GM13976 (cell line): Measurements from ENCODE around the gene PPP2R5C.

Experiments used
- DNase-seq: peaks from one replicate; pipeline ENCODE4 v3.0.0; 2012; ENCODE audit warnings: low spot score
- in situ Hi-C: fragments of 300-500 bp; cut with MboI; formaldehyde crosslinking; loops from one replicate; pipeline ENCODE4 v1.12.0; 2022; ENCODE audit warnings: low sequenced_read_pairs, mixed read lengths, inconsistent platforms; ENCODE audit not compliant: unreplicated experiment
- TF ChIP-seq, protein P1 (sequence below): IDR thresholded peaks from 2 replicates; pipeline ENCODE4 v1.5.1; 2012; ENCODE audit warnings: borderline replicate concordance, mild to moderate bottlenecking; ENCODE audit not compliant: insufficient read depth; ENCODE audit errors: extremely low read depth, missing control alignments, control extremely low read depth

PPP2R5C gene

DNA sequence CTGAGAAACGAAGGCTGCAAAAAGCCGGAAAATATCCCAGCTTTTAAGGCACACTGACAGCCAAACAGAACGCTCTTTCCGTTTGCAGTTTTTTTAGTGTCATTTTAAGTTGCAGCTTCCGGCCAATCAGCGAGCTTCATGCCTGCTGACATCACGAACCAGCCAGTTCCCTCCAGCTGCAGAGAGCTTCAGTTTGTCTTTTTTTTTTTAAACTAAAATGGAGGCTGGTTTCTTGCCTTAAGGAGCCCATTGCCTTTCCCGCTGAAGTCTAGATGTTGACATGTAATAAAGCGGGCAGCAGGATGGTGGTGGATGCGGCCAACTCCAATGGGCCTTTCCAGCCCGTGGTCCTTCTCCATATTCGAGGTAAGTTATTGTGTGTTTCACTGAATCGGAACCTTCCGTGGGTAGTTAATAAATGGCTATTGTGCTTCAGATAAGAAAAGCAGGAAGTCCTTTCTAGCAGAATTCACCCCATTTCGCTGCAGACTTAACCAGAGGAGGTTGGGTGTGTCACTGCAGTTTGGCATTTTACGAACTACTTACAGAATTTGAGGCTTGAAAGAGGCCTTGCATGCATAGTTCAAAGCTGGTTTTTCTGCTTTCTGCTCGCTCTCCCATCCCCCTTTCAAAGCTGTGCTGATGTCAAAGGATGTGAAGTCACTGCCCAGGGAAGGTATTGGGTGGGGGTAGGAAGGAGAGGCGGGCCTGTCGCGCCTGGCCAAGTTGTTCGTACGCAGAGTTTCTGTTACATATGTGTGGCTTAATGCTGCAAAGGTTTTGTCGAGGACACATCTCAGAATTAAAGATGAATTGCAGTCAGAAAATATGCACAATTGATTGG, 48.4 kb downstream of the PPP2R5C start:
- in situ Hi-C loops: no loop called here
- DNase-seq: peak; percentile 84
- TF ChIP-seq, protein P1, sequence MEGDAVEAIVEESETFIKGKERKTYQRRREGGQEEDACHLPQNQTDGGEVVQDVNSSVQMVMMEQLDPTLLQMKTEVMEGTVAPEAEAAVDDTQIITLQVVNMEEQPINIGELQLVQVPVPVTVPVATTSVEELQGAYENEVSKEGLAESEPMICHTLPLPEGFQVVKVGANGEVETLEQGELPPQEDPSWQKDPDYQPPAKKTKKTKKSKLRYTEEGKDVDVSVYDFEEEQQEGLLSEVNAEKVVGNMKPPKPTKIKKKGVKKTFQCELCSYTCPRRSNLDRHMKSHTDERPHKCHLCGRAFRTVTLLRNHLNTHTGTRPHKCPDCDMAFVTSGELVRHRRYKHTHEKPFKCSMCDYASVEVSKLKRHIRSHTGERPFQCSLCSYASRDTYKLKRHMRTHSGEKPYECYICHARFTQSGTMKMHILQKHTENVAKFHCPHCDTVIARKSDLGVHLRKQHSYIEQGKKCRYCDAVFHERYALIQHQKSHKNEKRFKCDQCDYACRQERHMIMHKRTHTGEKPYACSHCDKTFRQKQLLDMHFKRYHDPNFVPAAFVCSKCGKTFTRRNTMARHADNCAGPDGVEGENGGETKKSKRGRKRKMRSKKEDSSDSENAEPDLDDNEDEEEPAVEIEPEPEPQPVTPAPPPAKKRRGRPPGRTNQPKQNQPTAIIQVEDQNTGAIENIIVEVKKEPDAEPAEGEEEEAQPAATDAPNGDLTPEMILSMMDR: no peak

- TF ChIP-seq, protein P1: no peak
- in situ Hi-C loops: no loop called here
- DNase-seq: no peak
Measured at GRCh38 chr14:101810897-101811621, 49.5 kb downstream of the PPP2R5C start.

DNA sequence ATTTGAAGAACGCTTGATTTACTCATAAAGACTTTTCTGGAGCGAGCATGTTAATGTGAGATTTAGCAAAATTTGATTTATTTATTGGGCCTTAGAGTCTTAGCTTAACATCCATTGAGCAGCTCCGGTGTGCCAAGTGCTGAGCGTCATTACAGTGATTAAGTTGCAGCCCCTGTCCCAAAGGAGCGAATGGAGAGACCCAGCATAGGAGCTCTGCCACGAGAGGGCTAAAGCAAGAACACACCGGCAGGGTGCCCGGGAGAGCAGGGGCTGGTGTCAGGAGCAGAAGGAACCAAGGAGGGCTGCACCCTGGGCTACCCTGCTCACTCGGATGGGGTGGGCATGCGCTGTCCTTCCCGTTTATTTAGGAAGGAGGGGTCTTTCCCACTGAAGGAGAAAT, 50.6 kb downstream of the PPP2R5C start:
- DNase-seq: no peak
- in situ Hi-C loops: no loop called here
- TF ChIP-seq, protein P1: no peak

- TF ChIP-seq, protein P1: no peak
- in situ Hi-C loops: no loop called here
- DNase-seq: no peak
Measured at GRCh38 chr14:101813171-101813759, 51.8 kb downstream of the PPP2R5C start.

DNA sequence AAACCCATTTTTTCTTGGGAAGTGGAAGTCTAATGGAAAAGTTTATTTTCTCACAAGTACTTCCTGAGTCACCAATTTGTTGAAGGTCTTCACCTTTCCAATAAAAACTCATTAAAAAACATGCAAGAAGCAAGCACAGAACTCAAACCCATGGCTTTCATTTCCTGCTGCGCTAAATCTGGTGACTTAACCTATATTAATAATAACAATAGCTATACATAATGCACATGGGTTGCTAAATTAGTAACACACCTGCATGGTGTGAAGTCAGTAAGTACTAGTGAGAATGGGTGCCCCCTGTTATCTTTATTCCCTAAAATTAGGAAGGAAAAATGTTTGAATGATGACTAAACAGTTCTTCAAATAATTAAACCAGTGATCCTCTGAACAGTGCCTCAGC, 52.3 kb downstream of the PPP2R5C start:
- TF ChIP-seq, protein P1: no peak
- in situ Hi-C loops: no loop called here
- no peak for DNase-seq

GRCh38 chr14:101814934-101815333, 53.4 kb downstream of the PPP2R5C start:
- in situ Hi-C loops: no loop called here
- no peak for DNase-seq
- TF ChIP-seq, protein P1: no peak
